COR-L47 (cell line): Measurements from ENCODE around the gene PRSS8.

ENCODE experiments used
- DNase-seq: peaks from one replicate; lab custom pipeline; 2025; lab: John Stamatoyannopoulos, UW

Gene PRSS8

GRCh38 chr16:31082368-31083045, 53.0 kb downstream of the PRSS8 start:
- DNase-seq = no peak
